IMR-90 (cell line): Measurements from ENCODE around the gene TFPI. TPM values are rescaled to one million over a fixed set of nuclear protein-coding genes. Genes with fewer than 3 reads are reported as not detected.

ENCODE experiments used
- ATAC-seq: fragments of 200-7000 bp; cut with Tn5 transposase; 2 replicates; pipeline ENCODE4 v1.9.1; 2020; ENCODE audit warnings: low read depth, mild to moderate bottlenecking, moderate library complexity
- BruUV-seq: library from RNA; stranded (reverse); fragments of 400-500 nt; replicated peaks from 2 replicates; lab custom pipeline; 2021; lab: Mats Ljungman, UMichigan
- CTCF ChIA-PET: fragments of 300-600 bp; formaldehyde crosslinking; extraction: SDS; loops from one replicate; lab custom pipeline; 2021; ENCODE audit warnings: antibody characterized with exemption; lab: Yijun Ruan, JAX
- POLR2A ChIA-PET: fragments of 300-600 bp; sonication (Branson Sonifier 250); formaldehyde crosslinking; loops from one replicate; lab custom pipeline; 2022; ENCODE audit warnings: antibody characterized with exemption; ENCODE audit not compliant: unreplicated experiment; lab: Charles Lee
- DNase-seq: peaks from one replicate; pipeline ENCODE4 v3.0.0; 2013
- H2AFZ ChIP-seq: replicated peaks from 2 replicates; pipeline ENCODE3; 2013; ENCODE audit warnings: low read length, mild to moderate bottlenecking; ENCODE audit not compliant: poor library complexity
- H2AK5ac ChIP-seq: 2 replicates; pipeline ENCODE4 v1.6.1; 2013; ENCODE audit warnings: low read depth, low read length, inconsistent platforms
- H2AK9ac ChIP-seq: replicated peaks from 2 replicates; pipeline ENCODE3; 2013; ENCODE audit warnings: mild to moderate bottlenecking, low read depth, low read length, moderate library complexity; ENCODE audit not compliant: poor library complexity
- H2BK120ac ChIP-seq: 2 replicates; pipeline ENCODE4 v1.6.1; 2013; ENCODE audit warnings: low read depth, low read length, inconsistent platforms
- H2BK15ac ChIP-seq: 3 replicates; pipeline ENCODE4 v1.6.1; 2013; ENCODE audit warnings: low read depth, low read length, inconsistent platforms
- H2BK20ac ChIP-seq: 2 replicates; pipeline ENCODE4 v1.6.1; 2013; ENCODE audit warnings: low read depth, mild to moderate bottlenecking, inconsistent platforms, low read length, moderate library complexity
- H2BK5ac ChIP-seq: 2 replicates; pipeline ENCODE4 v1.6.1; 2013; ENCODE audit warnings: mild to moderate bottlenecking, low read depth, low read length, inconsistent platforms; ENCODE audit not compliant: poor library complexity, severe bottlenecking
- H3K14ac ChIP-seq: replicated peaks from 2 replicates; pipeline ENCODE4 v1.6.1; 2013; ENCODE audit warnings: low read depth, low read length, inconsistent platforms
- H3K18ac ChIP-seq: 2 replicates; pipeline ENCODE4 v1.6.1; 2013; ENCODE audit warnings: low read depth, low read length, control low read depth
- H3K23ac ChIP-seq: 2 replicates; pipeline ENCODE4 v1.6.1; 2013; ENCODE audit warnings: low read depth, low read length, inconsistent platforms
- H3K27ac ChIP-seq: 2 replicates; pipeline ENCODE4 v1.5.1; 2013; ENCODE audit warnings: mild to moderate bottlenecking, control low read depth, low read length; ENCODE audit not compliant: insufficient read depth
- H3K27me3 ChIP-seq: 2 replicates; pipeline ENCODE4 v1.6.1; 2013; ENCODE audit warnings: low read length; ENCODE audit not compliant: control insufficient read depth, insufficient read depth
- H3K36me3 ChIP-seq: 2 replicates; pipeline ENCODE4 v1.6.1; 2013; ENCODE audit warnings: low read length, mixed read lengths; ENCODE audit not compliant: control insufficient read depth, insufficient read depth
- H3K4ac ChIP-seq: 2 replicates; pipeline ENCODE4 v1.6.1; 2013; ENCODE audit warnings: low read depth, low read length, inconsistent platforms
- H3K4me1 ChIP-seq: 2 replicates; pipeline ENCODE4 v1.6.1; 2013; ENCODE audit warnings: low read length, mixed read lengths; ENCODE audit not compliant: control insufficient read depth, insufficient read depth
- H3K4me2 ChIP-seq: 2 replicates; pipeline ENCODE4 v1.6.1; 2013; ENCODE audit warnings: low read depth, mild to moderate bottlenecking, control low read depth, low read length, moderate library complexity
- H3K4me3 ChIP-seq: 2 replicates; pipeline ENCODE4 v1.5.1; 2013; ENCODE audit warnings: low read depth, mild to moderate bottlenecking, control low read depth, low read length, moderate library complexity; ENCODE audit not compliant: insufficient read depth
- H3K56ac ChIP-seq: 2 replicates; pipeline ENCODE4 v1.6.1; 2013; ENCODE audit warnings: low read length, inconsistent platforms; ENCODE audit not compliant: insufficient read depth; ENCODE audit errors: extremely low read depth
- H3K79me1 ChIP-seq, 2 experiments: 2 replicates each; pipeline ENCODE4 v1.6.1; 2013; ENCODE audit warnings: low read length in 2 of 2, inconsistent platforms in 1 of 2, low read depth in 1 of 2
- H3K9ac ChIP-seq: 2 replicates; pipeline ENCODE4 v1.6.1; 2013; ENCODE audit warnings: low read depth, low read length, control low read depth
- H3K9me1 ChIP-seq: 2 replicates; pipeline ENCODE4 v1.6.1; 2013; ENCODE audit warnings: low read length, inconsistent platforms; ENCODE audit not compliant: insufficient read depth
- H3K9me3 ChIP-seq: 2 replicates; pipeline ENCODE4 v1.6.1; 2013; ENCODE audit warnings: low read length; ENCODE audit not compliant: control insufficient read depth, insufficient read depth
- H4K20me1 ChIP-seq: 2 replicates; pipeline ENCODE4 v1.6.1; 2013; ENCODE audit warnings: low read length, inconsistent platforms; ENCODE audit not compliant: insufficient read depth
- H4K5ac ChIP-seq: 2 replicates; pipeline ENCODE4 v1.6.1; 2013; ENCODE audit warnings: mild to moderate bottlenecking, low read depth, low read length, control low read depth
- H4K8ac ChIP-seq, 2 experiments: 2 replicates each; pipeline ENCODE4 v1.6.1; 2013; ENCODE audit warnings: low read depth in 2 of 2, low read length in 2 of 2, control low read depth in 1 of 2, inconsistent platforms in 1 of 2
- H4K91ac ChIP-seq: 2 replicates; pipeline ENCODE4 v1.6.1; 2013; ENCODE audit warnings: low read depth, low read length, inconsistent platforms; ENCODE audit not compliant: insufficient read depth
- CEBPB ChIP-seq: IDR thresholded peaks from 2 replicates; pipeline ENCODE4 v1.6.1; 2012; ENCODE audit warnings: low read depth, low read length, improper control_type of control experiment
- CHD1 ChIP-seq: IDR thresholded peaks from 2 replicates; pipeline ENCODE4 v1.6.1; 2012; ENCODE audit warnings: low read depth, low read length, improper control_type of control experiment
- MAFK ChIP-seq: IDR thresholded peaks from 2 replicates; pipeline ENCODE4 v1.6.1; 2012; ENCODE audit warnings: low read depth, low read length, improper control_type of control experiment
- MAZ ChIP-seq: IDR thresholded peaks from 2 replicates; pipeline ENCODE4 v1.6.1; 2012; ENCODE audit warnings: low read depth, mild to moderate bottlenecking, low read length, improper control_type of control experiment, moderate library complexity, borderline replicate concordance
- MXI1 ChIP-seq: IDR thresholded peaks from 2 replicates; pipeline ENCODE4 v1.6.1; 2012; ENCODE audit warnings: low read depth, mild to moderate bottlenecking, low read length, moderate library complexity, borderline replicate concordance
- NFE2L2 ChIP-seq: fragments of 150-350 bp; IDR thresholded peaks from 2 replicates; pipeline ENCODE4 v1.6.1; 2016; ENCODE audit warnings: low read depth, mild to moderate bottlenecking, low read length
- RAD21 ChIP-seq: IDR thresholded peaks from 2 replicates; pipeline ENCODE4 v1.6.1; 2012; ENCODE audit warnings: low read length, improper control_type of control experiment
- SMC3 ChIP-seq: fragments of 150-350 bp; IDR thresholded peaks from 2 replicates; pipeline ENCODE4 v1.6.1; 2016; ENCODE audit warnings: low read depth, mild to moderate bottlenecking, antibody characterized with exemption, low read length, moderate library complexity
- WGBS, 2 experiments: methylation state at CpG; one replicate each; pipeline versions ENCODE4 v1.1.5 to v1.1.7; 2013; ENCODE audit warnings: missing lambda C conversion rate in 2 of 2; ENCODE audit not compliant: insufficient read length in 1 of 2; ENCODE audit errors: extremely low coverage in 2 of 2; 5-methylcytosine and 5-hydroxymethylcytosine counted together
- dilution Hi-C: fragments of 300-500 bp; cut with HindIII; formaldehyde crosslinking; loops from one replicate; pipeline ENCODE4 v1.14.3; 2018; ENCODE audit warnings: low sequenced_read_pairs; ENCODE audit not compliant: unreplicated experiment
- in situ Hi-C: fragments of 300-500 bp; cut with MboI; formaldehyde crosslinking; loops from 3 replicates; pipeline ENCODE4 v1.14.3; 2019; ENCODE audit warnings: low sequenced_read_pairs, inconsistent platforms, mixed read lengths
- intact Hi-C: fragments of 100-400 bp; cut with micrococcal nuclease; formaldehyde crosslinking; loops from 2 replicates; pipeline ENCODE4 v1.10.0; 2022
- polyA plus RNA-seq, 3 experiments: library from polyadenylated mRNA; depleted of rRNA; stranded (reverse); fragments of >200 nt; gene quantifications; 2 replicates each; pipeline ENCODE4 v1.2.3, GENCODE V29; 2012; ENCODE audit warnings: low replicate concordance in 1 of 3
- total RNA-seq: library from RNA; depleted of rRNA; stranded (reverse); fragments of >200 nt; gene quantifications from 2 replicates; pipeline ENCODE4 v1.2.3, GENCODE V29; 2012
- TF ChIP-seq, protein P1 (sequence below): fragments of 150-350 bp; IDR thresholded peaks from 2 replicates; pipeline ENCODE4 v1.6.1; 2017; ENCODE audit warnings: mild to moderate bottlenecking, antibody characterized with exemption, low read length, low read depth
- TF ChIP-seq, protein P2 (sequence below): conservative IDR thresholded peaks from 2 replicates; pipeline ENCODE4 v1.5.1; 2012; ENCODE audit warnings: mild to moderate bottlenecking, low read depth, low read length, improper control_type of control experiment
- TF ChIP-seq, protein P3 (sequence below): fragments of 150-350 bp; IDR thresholded peaks from 2 replicates; pipeline ENCODE4 v1.6.1; 2016; ENCODE audit warnings: low read depth, mild to moderate bottlenecking, low read length, moderate library complexity, borderline replicate concordance

The TFPI gene
- total and polyA plus RNA-seq, 2 of the 4 experiments (the other 2 are of a cell fraction) = 33.9 to 83.0 TPM

DNA sequence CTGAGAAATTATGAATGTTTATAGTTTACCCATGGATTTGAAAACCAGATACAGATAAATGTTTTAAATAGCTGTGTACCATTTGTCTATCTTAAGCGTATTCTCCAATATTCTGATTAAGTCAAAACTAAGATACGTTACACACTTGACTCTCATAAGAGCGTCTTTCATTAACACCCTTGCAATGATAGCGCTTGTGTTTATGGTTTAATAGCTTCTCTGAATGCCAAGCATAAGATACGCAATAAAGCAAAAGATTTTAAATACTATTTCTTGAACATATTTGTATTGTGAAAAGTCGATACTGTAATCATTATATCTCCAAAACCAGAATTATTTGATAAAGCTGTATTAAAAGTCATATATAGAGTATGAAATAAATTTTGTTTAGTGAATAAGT lies 109.2 kb downstream of the TFPI start:
- H3K9me3 ChIP-seq = no peaks in the 10 kb centered on the region
- H2BK20ac ChIP-seq = no peak overlapping the region
- H3K79me1 ChIP-seq = no peaks in the 10 kb centered on the region
- no peak overlapping the region for H3K14ac ChIP-seq
- no peak overlapping the region for H3K4ac ChIP-seq
- H3K9ac ChIP-seq = no peak overlapping the region
- H3K4me2 ChIP-seq = no peak overlapping the region
- no peak overlapping the region for H2AK9ac ChIP-seq
- no peak overlapping the region for H2BK120ac ChIP-seq
- intact Hi-C loops (no loop called here), dilution Hi-C loops (no loop called here), in situ Hi-C loops (loop anchor here (10.0 to 25.0 kb wide), 2 partner anchors 308 to 570 kb away; no protein-coding TSS in a partner anchor)
- CTCF ChIA-PET = no interaction called here
- ATAC-seq (no peak), DNase-seq (no peak)
- H3K23ac ChIP-seq = no peak overlapping the region
- no CpG with 5 or more reads among the region's 6 CpGs for WGBS, 2 experiments
- no peaks in the 10 kb centered on the region for H3K4me1 ChIP-seq
- no peak overlapping the region for H2BK5ac ChIP-seq
- no peak overlapping the region for H4K8ac ChIP-seq
- H2AFZ ChIP-seq = no peak overlapping the region
- H3K56ac ChIP-seq = no peak overlapping the region
- TF ChIP-seq MAZ = no peak
- no peak for TF ChIP-seq CHD1
- no peak for TF ChIP-seq RAD21
- TF ChIP-seq, protein P1, sequence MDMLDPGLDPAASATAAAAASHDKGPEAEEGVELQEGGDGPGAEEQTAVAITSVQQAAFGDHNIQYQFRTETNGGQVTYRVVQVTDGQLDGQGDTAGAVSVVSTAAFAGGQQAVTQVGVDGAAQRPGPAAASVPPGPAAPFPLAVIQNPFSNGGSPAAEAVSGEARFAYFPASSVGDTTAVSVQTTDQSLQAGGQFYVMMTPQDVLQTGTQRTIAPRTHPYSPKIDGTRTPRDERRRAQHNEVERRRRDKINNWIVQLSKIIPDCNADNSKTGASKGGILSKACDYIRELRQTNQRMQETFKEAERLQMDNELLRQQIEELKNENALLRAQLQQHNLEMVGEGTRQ = no peak
- no peak for TF ChIP-seq MXI1
- no peak for TF ChIP-seq MAFK
- TF ChIP-seq, protein P2, sequence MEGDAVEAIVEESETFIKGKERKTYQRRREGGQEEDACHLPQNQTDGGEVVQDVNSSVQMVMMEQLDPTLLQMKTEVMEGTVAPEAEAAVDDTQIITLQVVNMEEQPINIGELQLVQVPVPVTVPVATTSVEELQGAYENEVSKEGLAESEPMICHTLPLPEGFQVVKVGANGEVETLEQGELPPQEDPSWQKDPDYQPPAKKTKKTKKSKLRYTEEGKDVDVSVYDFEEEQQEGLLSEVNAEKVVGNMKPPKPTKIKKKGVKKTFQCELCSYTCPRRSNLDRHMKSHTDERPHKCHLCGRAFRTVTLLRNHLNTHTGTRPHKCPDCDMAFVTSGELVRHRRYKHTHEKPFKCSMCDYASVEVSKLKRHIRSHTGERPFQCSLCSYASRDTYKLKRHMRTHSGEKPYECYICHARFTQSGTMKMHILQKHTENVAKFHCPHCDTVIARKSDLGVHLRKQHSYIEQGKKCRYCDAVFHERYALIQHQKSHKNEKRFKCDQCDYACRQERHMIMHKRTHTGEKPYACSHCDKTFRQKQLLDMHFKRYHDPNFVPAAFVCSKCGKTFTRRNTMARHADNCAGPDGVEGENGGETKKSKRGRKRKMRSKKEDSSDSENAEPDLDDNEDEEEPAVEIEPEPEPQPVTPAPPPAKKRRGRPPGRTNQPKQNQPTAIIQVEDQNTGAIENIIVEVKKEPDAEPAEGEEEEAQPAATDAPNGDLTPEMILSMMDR = no peak
- TF ChIP-seq NFE2L2 = no peak
- no peak for TF ChIP-seq SMC3
- TF ChIP-seq, protein P3, sequence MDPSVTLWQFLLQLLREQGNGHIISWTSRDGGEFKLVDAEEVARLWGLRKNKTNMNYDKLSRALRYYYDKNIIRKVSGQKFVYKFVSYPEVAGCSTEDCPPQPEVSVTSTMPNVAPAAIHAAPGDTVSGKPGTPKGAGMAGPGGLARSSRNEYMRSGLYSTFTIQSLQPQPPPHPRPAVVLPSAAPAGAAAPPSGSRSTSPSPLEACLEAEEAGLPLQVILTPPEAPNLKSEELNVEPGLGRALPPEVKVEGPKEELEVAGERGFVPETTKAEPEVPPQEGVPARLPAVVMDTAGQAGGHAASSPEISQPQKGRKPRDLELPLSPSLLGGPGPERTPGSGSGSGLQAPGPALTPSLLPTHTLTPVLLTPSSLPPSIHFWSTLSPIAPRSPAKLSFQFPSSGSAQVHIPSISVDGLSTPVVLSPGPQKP = no peak
- no peak for TF ChIP-seq CEBPB
- no peaks in the 10 kb centered on the region for H3K27me3 ChIP-seq
- H4K5ac ChIP-seq = no peak overlapping the region
- no TSS peak for BruUV-seq
- no peak overlapping the region for H3K27ac ChIP-seq
- H2AK5ac ChIP-seq = no peak overlapping the region
- no peaks in the 10 kb centered on the region for H3K36me3 ChIP-seq
- POLR2A ChIA-PET = no interaction called here
- no peak overlapping the region for H3K4me3 ChIP-seq
- no peaks in the 10 kb centered on the region; the same call in 1 of the 2 replicates for H3K9me1 ChIP-seq
- no peak overlapping the region for H3K18ac ChIP-seq
- no peaks in the 10 kb centered on the region for H4K20me1 ChIP-seq
- no peak overlapping the region for H2BK15ac ChIP-seq
- no peak overlapping the region for H4K91ac ChIP-seq
